Retinal pigment epithelial cell (primary cell): ENCODE data around the gene PTPRH.
"Not testable (repeated sequence)": the region's sequence is repeated elsewhere in the genome, so short reads cannot be mapped to it uniquely, and the experiment has no call there.

Source experiments
- DNase-seq: peaks from one replicate; pipeline ENCODE4 v3.0.0-alpha.2; 2010; ENCODE audit warnings: low read depth
- H3K4me3 ChIP-seq: 2 replicates; pipeline ENCODE4 v1.5.1; 2011; ENCODE audit warnings: mild to moderate bottlenecking, low read length, control low read depth, moderate library complexity
- CTCF ChIP-seq: conservative IDR thresholded peaks from 2 replicates; pipeline ENCODE4 v1.5.1; 2011; ENCODE audit warnings: low read depth, low read length, control low read depth, inconsistent platforms

The PTPRH gene

GRCh38 chr19:55175117-55175867 is 34.0 kb downstream of the PTPRH start:
- no peak overlapping the region for H3K4me3 ChIP-seq
- no peak for TF ChIP-seq CTCF
- no peak for DNase-seq

GRCh38 chr19:55174425-55175116 is 34.7 kb downstream of the PTPRH start:
- TF ChIP-seq CTCF, result no peak
- no peak for DNase-seq
- H3K4me3 ChIP-seq, result no peak overlapping the region

GRCh38 chr19:55173714-55174409 is 35.4 kb downstream of the PTPRH start:
- no peak for TF ChIP-seq CTCF
- peak overlapping the region; percentile 55 for H3K4me3 ChIP-seq
- no peak for DNase-seq

GRCh38 chr19:55173186-55173713 is 36.1 kb downstream of the PTPRH start:
- TF ChIP-seq CTCF, result no peak
- no peak for DNase-seq
- peak overlapping the region; percentile 55 for H3K4me3 ChIP-seq

GRCh38 chr19:55172741-55173140 is 36.6 kb downstream of the PTPRH start:
- peak overlapping the region; percentile 14 for H3K4me3 ChIP-seq
- TF ChIP-seq CTCF, result no peak
- no peak for DNase-seq

GRCh38 chr19:55172318-55172717 is 37.0 kb downstream of the PTPRH start:
- not testable (repeated sequence) for H3K4me3 ChIP-seq, DNase-seq

GRCh38 chr19:55171440-55171839 is 37.9 kb downstream of the PTPRH start:
- DNase-seq, result no peak
- TF ChIP-seq CTCF, result no peak
- H3K4me3 ChIP-seq, result no peak overlapping the region
